BLaER1 treated with 17β-estradiol and CSF1 and Interleukin-3, amounts not matched to agents 10 nM and 100 nM (cell line): ENCODE results near the gene SLC45A1.

Experiments
- H3K27ac ChIP-seq, 11 experiments: shearing (Covaris generic); formaldehyde crosslinking; 2 replicates each; pipeline ENCODE4 v1.8.1; 2022
- H3K27me3 ChIP-seq, 11 experiments: shearing (Covaris generic); formaldehyde crosslinking; 2 replicates each; pipeline ENCODE4 v1.8.1; 2022
- H3K36me3 ChIP-seq, 11 experiments: shearing (Covaris generic); formaldehyde crosslinking; 2 replicates each; pipeline ENCODE4 v1.8.1; 2022
- H3K4me1 ChIP-seq, 10 experiments: shearing (Covaris generic); formaldehyde crosslinking; 2 replicates each; pipeline ENCODE4 v1.8.1; 2022
- H3K4me2 ChIP-seq, 11 experiments: shearing (Covaris generic); formaldehyde crosslinking; 2 replicates each; pipeline ENCODE4 v1.8.1; 2022
- H3K4me3 ChIP-seq, 10 experiments: shearing (Covaris generic); formaldehyde crosslinking; 2 replicates each; pipeline ENCODE4 v1.8.1; 2022
- H3K9ac ChIP-seq, 11 experiments: shearing (Covaris generic); formaldehyde crosslinking; 2 replicates each; pipeline ENCODE4 v1.8.1; 2022
- H3K9me3 ChIP-seq, 11 experiments: shearing (Covaris generic); formaldehyde crosslinking; replicated peaks in 1 of 11; 2 replicates each; pipeline ENCODE4 v1.8.1; 2022
- H4K20me1 ChIP-seq, 11 experiments: shearing (Covaris generic); formaldehyde crosslinking; 2 replicates each; pipeline ENCODE4 v1.8.1; 2022
- Cebpa-rat ChIP-seq, 11 experiments: shearing (Covaris generic); IDR thresholded peaks; 2 replicates each; pipeline ENCODE4 v1.8.1; 2022

The SLC45A1 gene

DNA sequence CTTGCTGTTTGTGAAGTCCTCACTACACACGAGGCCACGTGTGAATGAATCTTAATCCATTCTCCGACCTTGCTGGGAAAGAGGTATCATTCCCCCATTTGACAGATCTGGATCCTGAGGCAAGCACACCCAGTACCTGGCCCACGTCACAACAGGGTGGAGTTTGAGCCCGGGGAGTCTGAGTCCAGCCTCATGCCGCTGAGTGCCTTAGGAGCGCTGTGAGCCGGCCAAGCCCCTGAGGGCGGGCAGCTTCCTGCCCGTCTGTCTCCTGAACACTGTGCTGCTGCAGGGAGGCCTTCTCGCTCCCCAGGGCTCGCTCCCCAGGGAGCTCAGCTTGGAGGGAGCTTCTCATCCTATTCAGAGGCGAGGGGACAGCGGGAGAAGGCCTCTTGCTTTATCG, 29.7 kb downstream of the SLC45A1 start:
- peaks cover 9 to 22% (median 15%) of the 10 kb centered on the region in 10 experiments for H3K4me1 ChIP-seq
- TF ChIP-seq Cebpa-rat (IDR thresholded peaks at IDR 0.05), result no peak
- no peak overlapping the region for H3K4me3 ChIP-seq
- no peak overlapping the region for H3K27ac ChIP-seq
- peaks cover 7 to 49% (median 43%) of the 10 kb centered on the region in 11 experiments; a peak in 20 of 22 replicates for H4K20me1 ChIP-seq
- peaks cover 3 to 12% (median 7%) of the 10 kb centered on the region in 11 experiments; a peak in 16 of 22 replicates for H3K36me3 ChIP-seq
- peak overlapping the region; percentile 52 to 82 (median 73) for H3K4me2 ChIP-seq
- peaks cover 0 to 14% (median 0%) of the 10 kb centered on the region in 11 experiments; a peak in 4 of 22 replicates for H3K27me3 ChIP-seq
- peak overlapping the region in 6 of 11 experiments; percentile 7 to 46 (median 32); a peak in 5 of 22 replicates for H3K9ac ChIP-seq
- H3K9me3 ChIP-seq, result no peaks in the 10 kb centered on the region

DNA sequence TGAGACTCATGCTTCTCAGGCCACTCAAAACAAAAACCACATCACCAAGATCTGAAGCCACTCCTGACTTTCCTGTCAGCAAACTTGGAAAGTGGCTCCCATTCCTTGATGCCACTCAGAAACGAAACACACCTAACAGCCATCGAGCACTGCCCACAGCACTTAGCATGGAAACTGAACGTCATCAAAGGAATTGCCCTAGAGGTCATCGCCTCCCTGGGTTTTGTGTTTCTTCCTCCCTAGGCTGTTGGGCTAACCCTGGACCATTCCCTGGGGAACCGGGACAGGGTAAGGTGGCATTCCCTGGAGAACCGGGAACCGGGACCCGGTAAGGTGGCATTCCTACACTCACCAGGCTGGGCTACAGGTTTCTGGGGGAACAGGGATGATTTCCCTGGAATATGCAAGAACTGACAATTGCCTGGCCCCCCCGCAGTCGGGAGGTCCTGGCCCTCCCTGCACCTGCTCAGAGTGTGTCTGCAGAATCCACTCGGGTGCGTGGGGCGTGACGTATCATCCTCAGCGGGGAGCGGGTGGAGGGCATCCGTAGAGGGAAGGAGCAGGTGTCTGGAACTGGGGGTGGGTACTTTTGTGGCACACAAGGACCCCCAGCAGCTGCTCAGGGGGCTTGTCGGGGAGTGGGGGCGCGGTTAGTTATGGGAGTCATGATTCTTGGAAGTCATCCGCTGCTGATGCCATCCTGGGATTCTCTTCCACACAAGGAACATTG, 30.3 kb downstream of the SLC45A1 start:
- no peak overlapping the region for H3K27ac ChIP-seq
- no peak for TF ChIP-seq Cebpa-rat (IDR thresholded peaks at IDR 0.05)
- no peaks in the 10 kb centered on the region for H3K9me3 ChIP-seq
- peaks cover 8 to 16% (median 13%) of the 10 kb centered on the region in 11 experiments for H3K36me3 ChIP-seq
- peaks cover 0 to 14% (median 0%) of the 10 kb centered on the region in 11 experiments; a peak in 4 of 22 replicates for H3K27me3 ChIP-seq
- peak overlapping the region; percentile 52 to 82 (median 73) for H3K4me2 ChIP-seq
- peaks cover 9 to 22% (median 15%) of the 10 kb centered on the region in 10 experiments for H3K4me1 ChIP-seq
- no peak overlapping the region for H3K4me3 ChIP-seq
- peaks cover 8 to 55% (median 48%) of the 10 kb centered on the region in 11 experiments; a peak in 20 of 22 replicates for H4K20me1 ChIP-seq
- peak overlapping the region in 6 of 11 experiments; percentile 7 to 46 (median 32); a peak in 4 of 22 replicates for H3K9ac ChIP-seq

DNA sequence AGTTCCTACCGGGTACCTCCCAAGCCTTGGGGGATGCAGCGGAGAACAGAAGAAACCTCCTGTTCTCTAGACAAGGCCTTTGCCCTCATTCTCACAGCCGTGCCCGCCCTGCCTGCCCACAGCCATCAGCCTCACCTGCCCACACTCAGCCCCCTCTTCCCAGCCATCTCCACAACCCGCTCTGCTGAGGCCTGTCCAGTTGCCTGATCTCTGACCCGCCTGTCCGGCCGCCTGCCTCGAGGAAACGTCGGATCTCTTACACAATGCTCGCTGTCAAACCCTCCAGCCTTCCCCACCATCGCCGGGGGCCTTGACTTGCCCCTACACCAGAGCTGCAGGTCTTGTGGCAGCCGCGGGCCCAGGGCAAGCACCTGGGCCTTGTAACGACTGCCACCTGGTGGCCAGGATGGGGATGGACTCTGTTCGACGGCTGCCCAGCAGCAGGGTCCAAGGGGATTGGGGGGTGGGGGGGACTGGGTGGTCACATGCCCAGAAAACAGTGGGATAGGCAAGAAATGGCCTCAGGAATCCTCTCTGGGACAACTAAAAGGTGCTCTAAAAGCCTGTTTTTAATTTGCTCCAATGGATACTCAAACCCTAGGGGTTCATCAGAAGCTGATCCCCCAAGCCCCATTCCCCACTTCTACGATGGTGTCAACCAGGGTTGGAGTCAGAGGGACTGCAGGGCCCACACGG, 31.0 kb downstream of the SLC45A1 start:
- Histone ChIP-seq H3K9ac (no peak overlapping the region), H3K4me1 (peaks cover 9 to 22% (median 15%) of the 10 kb centered on the region in 10 experiments), H3K36me3 (peaks cover 16 to 23% (median 20%) of the 10 kb centered on the region in 11 experiments), H3K27me3 (peaks cover 0 to 14% (median 0%) of the 10 kb centered on the region in 11 experiments; a peak in 4 of 22 replicates), H3K4me2 (peak overlapping the region in 10 of 11 experiments; percentile 41 to 82 (median 74); a peak in 14 of 22 replicates), H3K27ac (no peak overlapping the region), H4K20me1 (peaks cover 11 to 62% (median 55%) of the 10 kb centered on the region in 11 experiments; a peak in 20 of 22 replicates), H3K9me3 (no peaks in the 10 kb centered on the region), H3K4me3 (no peak overlapping the region)
- TF ChIP-seq Cebpa-rat (IDR thresholded peaks at IDR 0.05), result no peak

DNA sequence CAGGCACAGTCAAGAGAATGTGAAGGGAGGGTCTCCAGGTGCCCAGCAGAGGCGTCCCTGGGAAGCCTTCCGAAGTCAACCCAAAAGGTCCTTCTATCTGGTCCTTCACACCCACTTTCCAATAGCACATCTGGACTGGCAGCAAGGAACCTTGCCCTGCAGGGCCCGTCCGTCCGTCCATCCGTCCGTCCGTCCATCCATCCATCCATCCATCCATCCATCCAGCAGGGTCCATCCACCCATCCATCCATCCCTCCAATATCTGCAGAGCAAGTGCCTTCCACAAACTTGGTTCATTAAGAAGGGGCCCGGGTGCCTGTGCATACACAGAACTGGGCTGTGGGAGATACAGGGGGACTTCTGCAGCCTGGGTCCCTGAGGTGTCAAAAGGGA, 31.6 kb downstream of the SLC45A1 start:
- no peak overlapping the region for H3K4me3 ChIP-seq
- no peak overlapping the region for H3K9ac ChIP-seq
- H3K4me1 ChIP-seq, result peaks cover 9 to 22% (median 15%) of the 10 kb centered on the region in 10 experiments
- H3K4me2 ChIP-seq, result no peak overlapping the region
- H3K36me3 ChIP-seq, result peaks cover 21 to 29% (median 25%) of the 10 kb centered on the region in 11 experiments
- H3K27me3 ChIP-seq, result peaks cover 0 to 14% (median 0%) of the 10 kb centered on the region in 11 experiments; a peak in 4 of 22 replicates
- peaks cover 11 to 68% (median 57%) of the 10 kb centered on the region in 11 experiments; a peak in 20 of 22 replicates for H4K20me1 ChIP-seq
- TF ChIP-seq Cebpa-rat (IDR thresholded peaks at IDR 0.05), result no peak
- H3K9me3 ChIP-seq, result no peaks in the 10 kb centered on the region
- no peak overlapping the region for H3K27ac ChIP-seq

DNA sequence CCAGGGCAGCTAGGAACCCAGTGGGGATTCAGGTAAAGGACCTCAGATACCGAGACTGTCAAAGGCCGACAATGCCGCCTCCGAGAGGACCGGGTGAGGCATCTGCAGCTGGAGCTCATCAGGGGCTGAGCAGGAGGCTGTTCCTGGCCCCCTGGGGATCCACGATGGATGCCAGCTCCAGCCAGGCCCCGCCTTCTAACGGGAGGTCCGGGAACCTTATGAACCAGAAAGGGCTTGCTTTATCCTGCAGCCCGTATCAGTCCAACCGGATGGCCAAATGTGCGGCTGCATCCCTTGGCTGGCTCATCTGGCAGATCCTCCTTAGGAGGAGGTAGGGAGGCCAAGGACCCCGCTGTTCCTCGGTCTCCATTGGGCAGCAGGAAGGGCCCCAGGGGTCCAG, 32.0 kb downstream of the SLC45A1 start:
- TF ChIP-seq Cebpa-rat (IDR thresholded peaks at IDR 0.05), result no peak
- Histone ChIP-seq H3K4me3 (no peak overlapping the region), H4K20me1 (peaks cover 12 to 73% (median 62%) of the 10 kb centered on the region in 11 experiments; a peak in 20 of 22 replicates), H3K27me3 (peaks cover 0 to 14% (median 0%) of the 10 kb centered on the region in 11 experiments; a peak in 4 of 22 replicates), H3K4me1 (peaks cover 9 to 22% (median 15%) of the 10 kb centered on the region in 10 experiments), H3K9me3 (no peaks in the 10 kb centered on the region), H3K27ac (no peak overlapping the region), H3K4me2 (no peak overlapping the region), H3K9ac (no peak overlapping the region), H3K36me3 (peaks cover 26 to 34% (median 30%) of the 10 kb centered on the region in 11 experiments)

DNA sequence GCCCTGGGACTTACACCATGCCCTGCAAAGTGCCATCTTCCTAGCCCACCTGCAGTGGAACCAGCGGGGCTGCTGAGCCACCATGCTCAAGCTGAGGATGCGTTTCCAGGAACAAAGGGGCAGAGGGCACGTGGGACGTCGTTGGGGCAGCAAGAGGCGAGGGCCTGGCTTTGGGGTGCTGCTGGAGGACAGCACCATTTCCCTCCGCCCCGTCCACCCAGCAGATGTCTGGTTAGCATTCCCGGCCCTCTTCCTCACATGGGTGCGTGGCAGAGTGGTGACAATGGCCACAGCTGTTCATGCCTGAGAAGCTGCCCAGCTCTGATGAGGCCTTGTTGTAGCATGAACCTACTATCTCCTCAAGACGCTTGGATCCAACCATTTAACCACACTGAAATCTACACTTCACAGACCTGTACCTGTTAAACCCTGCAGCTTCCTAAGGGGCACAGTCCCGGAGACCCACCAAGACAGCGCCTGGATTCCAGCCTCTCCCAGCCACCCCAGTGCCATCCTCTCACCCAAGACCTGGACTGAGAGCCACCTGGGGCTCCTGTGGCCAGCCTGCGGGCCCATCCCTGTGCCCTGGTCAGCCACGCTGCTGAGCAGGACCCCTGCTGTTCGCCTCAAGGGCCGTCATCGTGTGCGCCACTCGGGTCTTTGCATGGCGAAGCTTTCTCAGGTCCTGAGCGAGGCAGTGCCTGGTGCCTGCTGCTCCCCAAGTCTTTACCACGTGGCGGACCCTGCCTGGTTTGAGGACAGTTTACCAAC, 33.2 kb downstream of the SLC45A1 start:
- peaks cover 24 to 84% (median 74%) of the 10 kb centered on the region in 11 experiments; a peak in 21 of 22 replicates for H4K20me1 ChIP-seq
- H3K4me3 ChIP-seq, result no peak overlapping the region
- H3K9ac ChIP-seq, result no peak overlapping the region
- peaks cover 37 to 45% (median 42%) of the 10 kb centered on the region in 11 experiments for H3K36me3 ChIP-seq
- H3K4me2 ChIP-seq, result no peak overlapping the region
- H3K4me1 ChIP-seq, result peaks cover 9 to 22% (median 16%) of the 10 kb centered on the region in 10 experiments
- H3K9me3 ChIP-seq, result no peaks in the 10 kb centered on the region
- H3K27ac ChIP-seq, result no peak overlapping the region
- H3K27me3 ChIP-seq, result peaks cover 0 to 14% (median 0%) of the 10 kb centered on the region in 11 experiments; a peak in 4 of 22 replicates
- TF ChIP-seq Cebpa-rat (IDR thresholded peaks at IDR 0.05), result no peak

DNA sequence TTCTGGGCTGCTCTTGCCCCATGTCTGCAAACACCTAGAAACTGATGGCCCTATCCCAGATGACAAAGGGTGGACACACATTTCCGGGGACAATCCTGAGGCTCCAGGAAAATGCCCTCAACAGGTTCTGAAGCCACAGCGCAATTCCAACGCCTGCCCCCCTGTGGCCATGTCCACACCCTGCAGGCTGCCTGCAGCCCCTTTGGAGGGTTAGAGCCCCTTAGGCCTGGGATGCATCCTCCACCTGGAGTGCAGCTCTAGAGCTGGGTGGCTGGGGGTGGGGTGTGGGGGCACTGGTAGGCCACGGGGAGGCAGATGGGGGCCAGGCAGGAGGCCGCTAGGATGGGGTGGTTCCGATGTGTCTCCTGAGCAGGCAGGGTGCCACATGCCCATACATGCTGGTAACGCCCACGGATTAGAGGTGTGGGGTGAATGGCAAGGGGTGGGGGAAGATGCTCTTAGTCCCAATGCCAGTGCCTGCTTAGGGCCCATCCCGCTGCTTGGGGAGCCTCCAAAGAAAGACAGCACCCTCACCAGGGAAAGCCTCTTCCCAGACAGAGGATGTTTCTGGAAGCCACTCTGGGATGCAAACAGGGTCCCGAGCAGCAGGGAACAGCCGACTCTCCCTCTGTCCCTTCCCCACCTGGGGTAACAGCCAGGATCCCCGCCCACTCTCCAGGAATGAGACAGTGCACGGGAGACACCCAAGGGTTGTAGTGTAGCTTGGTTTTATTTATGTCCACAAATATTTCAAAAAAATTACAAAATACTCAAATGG, 34.0 kb downstream of the SLC45A1 start:
- no peak overlapping the region for H3K27ac ChIP-seq
- H3K27me3 ChIP-seq, result peaks cover 0 to 14% (median 0%) of the 10 kb centered on the region in 11 experiments; a peak in 4 of 22 replicates
- peaks cover 9 to 18% (median 16%) of the 10 kb centered on the region in 10 experiments for H3K4me1 ChIP-seq
- H4K20me1 ChIP-seq, result peaks cover 32 to 92% (median 82%) of the 10 kb centered on the region in 11 experiments; a peak in 21 of 22 replicates
- H3K4me3 ChIP-seq, result no peak overlapping the region
- no peak for TF ChIP-seq Cebpa-rat (IDR thresholded peaks at IDR 0.05)
- peaks cover 45 to 53% (median 49%) of the 10 kb centered on the region in 11 experiments for H3K36me3 ChIP-seq
- no peaks in the 10 kb centered on the region for H3K9me3 ChIP-seq
- no peak overlapping the region for H3K4me2 ChIP-seq
- no peak overlapping the region for H3K9ac ChIP-seq

DNA sequence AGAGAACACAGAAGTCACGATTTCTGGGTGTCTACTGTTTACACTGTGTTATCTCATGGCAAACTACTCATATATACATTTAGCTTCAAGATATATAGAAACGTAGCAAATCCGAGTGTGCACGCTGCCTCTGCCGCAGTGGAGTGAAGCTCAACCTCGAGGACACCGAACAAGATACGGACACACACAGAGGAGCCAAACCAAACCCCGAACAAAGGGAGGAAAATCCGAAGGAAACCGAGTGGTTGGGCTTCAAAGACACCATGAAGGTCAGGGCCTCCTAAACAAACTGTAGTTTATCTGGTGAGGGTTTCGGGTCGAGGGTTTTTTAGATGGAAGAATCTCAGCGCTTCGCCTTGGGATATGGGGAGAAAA, 34.5 kb downstream of the SLC45A1 start:
- H4K20me1 ChIP-seq, result peaks cover 37 to 98% (median 87%) of the 10 kb centered on the region in 11 experiments; a peak in 21 of 22 replicates
- H3K9me3 ChIP-seq, result no peaks in the 10 kb centered on the region
- no peak overlapping the region for H3K9ac ChIP-seq
- H3K27me3 ChIP-seq, result peaks cover 0 to 14% (median 0%) of the 10 kb centered on the region in 11 experiments; a peak in 4 of 22 replicates
- H3K36me3 ChIP-seq, result peaks cover 51 to 59% (median 55%) of the 10 kb centered on the region in 11 experiments
- peaks cover 9 to 17% (median 14%) of the 10 kb centered on the region in 10 experiments for H3K4me1 ChIP-seq
- H3K4me2 ChIP-seq, result no peak overlapping the region
- no peak overlapping the region for H3K4me3 ChIP-seq
- no peak overlapping the region for H3K27ac ChIP-seq
- TF ChIP-seq Cebpa-rat (IDR thresholded peaks at IDR 0.05), result no peak
